Uterus (tissue), 2 donors: ENCODE data around the gene ZC3H15.

ENCODE experiments used
- POLR2A ChIP-seq, 2 donors: fragments of 450-650 bp; IDR thresholded peaks; one replicate each; pipeline ENCODE4 v1.6.1; 2016; ENCODE audit warnings: antibody characterized with exemption in 2 of 2, mild to moderate bottlenecking in 1 of 2, moderate library complexity in 1 of 2
- TF ChIP-seq, protein P1 (sequence below), 4 experiments: fragments of 200-600 bp in 2 of 4; fragments of 450-650 bp in 2 of 4; sonication (generic) in 2 of 4; IDR thresholded peaks; one replicate each; pipeline ENCODE4 v1.5.1; 2016 to 2019; ENCODE audit warnings: antibody characterized with exemption in 4 of 4, mild to moderate bottlenecking in 2 of 4, moderate library complexity in 1 of 4

GRCh38 chr2:186493564-186494085 is 7.6 kb downstream of the ZC3H15 start:
- no peak for TF ChIP-seq POLR2A (IDR thresholded peaks at IDR 0.05)
- TF ChIP-seq, protein P1, sequence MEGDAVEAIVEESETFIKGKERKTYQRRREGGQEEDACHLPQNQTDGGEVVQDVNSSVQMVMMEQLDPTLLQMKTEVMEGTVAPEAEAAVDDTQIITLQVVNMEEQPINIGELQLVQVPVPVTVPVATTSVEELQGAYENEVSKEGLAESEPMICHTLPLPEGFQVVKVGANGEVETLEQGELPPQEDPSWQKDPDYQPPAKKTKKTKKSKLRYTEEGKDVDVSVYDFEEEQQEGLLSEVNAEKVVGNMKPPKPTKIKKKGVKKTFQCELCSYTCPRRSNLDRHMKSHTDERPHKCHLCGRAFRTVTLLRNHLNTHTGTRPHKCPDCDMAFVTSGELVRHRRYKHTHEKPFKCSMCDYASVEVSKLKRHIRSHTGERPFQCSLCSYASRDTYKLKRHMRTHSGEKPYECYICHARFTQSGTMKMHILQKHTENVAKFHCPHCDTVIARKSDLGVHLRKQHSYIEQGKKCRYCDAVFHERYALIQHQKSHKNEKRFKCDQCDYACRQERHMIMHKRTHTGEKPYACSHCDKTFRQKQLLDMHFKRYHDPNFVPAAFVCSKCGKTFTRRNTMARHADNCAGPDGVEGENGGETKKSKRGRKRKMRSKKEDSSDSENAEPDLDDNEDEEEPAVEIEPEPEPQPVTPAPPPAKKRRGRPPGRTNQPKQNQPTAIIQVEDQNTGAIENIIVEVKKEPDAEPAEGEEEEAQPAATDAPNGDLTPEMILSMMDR (IDR thresholded peaks at IDR 0.05) = no peak
